COLO668 (cell line): ENCODE measurements around the gene NUF2.

Experiments
- DNase-seq: peaks from one replicate; lab custom pipeline; 2025; ENCODE audit not compliant: unreplicated experiment; lab: John Stamatoyannopoulos, UW

NUF2 gene

GRCh38 chr1:163399976-163400601, 78.3 kb downstream of the NUF2 start:
- DNase-seq = no peak

- no peak for DNase-seq
Observed at GRCh38 chr1:163401211-163401610, 79.5 kb downstream of the NUF2 start.
